SU-DHL-6 (cell line): Measurements from ENCODE around the gene CREBBP.

Experiments used
- EZH2phosphoT487 ChIP-seq: fragments of 200-600 bp; sonication (generic), shearing (Covaris generic); conservative IDR thresholded peaks from 2 replicates; pipeline ENCODE4 v1.6.1; 2018; ENCODE audit warnings: mild to moderate bottlenecking, antibody characterized with exemption, low read length, moderate library complexity, mixed read lengths
- TF ChIP-seq, protein P1 (sequence below): fragments of 200-600 bp; sonication (generic); IDR thresholded peaks from one replicate; pipeline ENCODE4 v1.5.1; 2017; ENCODE audit warnings: antibody characterized with exemption, mild to moderate bottlenecking, low read length, moderate library complexity; ENCODE audit not compliant: insufficient read depth, poor library complexity, severe bottlenecking

GRCh38 chr16:3738541-3738940, 142.0 kb downstream of the CREBBP start:
- TF ChIP-seq, protein P1, sequence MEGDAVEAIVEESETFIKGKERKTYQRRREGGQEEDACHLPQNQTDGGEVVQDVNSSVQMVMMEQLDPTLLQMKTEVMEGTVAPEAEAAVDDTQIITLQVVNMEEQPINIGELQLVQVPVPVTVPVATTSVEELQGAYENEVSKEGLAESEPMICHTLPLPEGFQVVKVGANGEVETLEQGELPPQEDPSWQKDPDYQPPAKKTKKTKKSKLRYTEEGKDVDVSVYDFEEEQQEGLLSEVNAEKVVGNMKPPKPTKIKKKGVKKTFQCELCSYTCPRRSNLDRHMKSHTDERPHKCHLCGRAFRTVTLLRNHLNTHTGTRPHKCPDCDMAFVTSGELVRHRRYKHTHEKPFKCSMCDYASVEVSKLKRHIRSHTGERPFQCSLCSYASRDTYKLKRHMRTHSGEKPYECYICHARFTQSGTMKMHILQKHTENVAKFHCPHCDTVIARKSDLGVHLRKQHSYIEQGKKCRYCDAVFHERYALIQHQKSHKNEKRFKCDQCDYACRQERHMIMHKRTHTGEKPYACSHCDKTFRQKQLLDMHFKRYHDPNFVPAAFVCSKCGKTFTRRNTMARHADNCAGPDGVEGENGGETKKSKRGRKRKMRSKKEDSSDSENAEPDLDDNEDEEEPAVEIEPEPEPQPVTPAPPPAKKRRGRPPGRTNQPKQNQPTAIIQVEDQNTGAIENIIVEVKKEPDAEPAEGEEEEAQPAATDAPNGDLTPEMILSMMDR, result no peak
- TF ChIP-seq EZH2phosphoT487, result no peak
